Liver (tissue), 9 donors: ENCODE results near the gene ZNF780B. TPM values are rescaled to one million over a fixed set of nuclear protein-coding genes. Genes with fewer than 3 reads are reported as not detected.

Experiments
- DNase-seq: peaks from one replicate; pipeline ENCODE4 v3.0.0-alpha.2; 2017; ENCODE audit warnings: low spot score
- H3K27ac ChIP-seq, 2 donors: one replicate each; pipeline ENCODE4 v1.7.0; 2013; ENCODE audit warnings: inconsistent platforms in 2 of 2, low read length in 2 of 2, control low read depth in 1 of 2, low read depth in 1 of 2, mild to moderate bottlenecking in 1 of 2
- H3K27me3 ChIP-seq, 4 donors: one replicate each; pipeline versions ENCODE4 v1.6.1 to v1.7.0; 2013; ENCODE audit warnings: low read length in 3 of 4, inconsistent platforms in 1 of 4, mild to moderate bottlenecking in 1 of 4, moderate library complexity in 1 of 4; ENCODE audit not compliant: control insufficient read depth in 4 of 4, insufficient read depth in 4 of 4
- H3K36me3 ChIP-seq, 4 donors: one replicate each; pipeline versions ENCODE4 v1.6.1 to v1.7.0; 2013; ENCODE audit warnings: low read length in 3 of 4, mild to moderate bottlenecking in 3 of 4, low read depth in 1 of 4, moderate library complexity in 1 of 4; ENCODE audit not compliant: control insufficient read depth in 4 of 4, insufficient read depth in 3 of 4
- H3K4me1 ChIP-seq, 4 donors: one replicate each; pipeline versions ENCODE4 v1.6.1 to v1.7.0; 2013; ENCODE audit warnings: low read length in 3 of 4, mild to moderate bottlenecking in 3 of 4, moderate library complexity in 1 of 4; ENCODE audit not compliant: control insufficient read depth in 4 of 4, insufficient read depth in 4 of 4
- H3K4me3 ChIP-seq, 3 donors: one replicate each; pipeline versions ENCODE4 v1.6.1 to v1.7.0; 2013; ENCODE audit warnings: low read length in 3 of 3, control low read depth in 1 of 3, low read depth in 1 of 3, mild to moderate bottlenecking in 1 of 3
- H3K9ac ChIP-seq, 2 donors: one replicate each; pipeline ENCODE4 v1.7.0; 2013; ENCODE audit warnings: low read length in 2 of 2, mild to moderate bottlenecking in 2 of 2, moderate library complexity in 2 of 2, control low read depth in 1 of 2, low read depth in 1 of 2
- H3K9me3 ChIP-seq, 4 donors: one replicate each; pipeline versions ENCODE4 v1.6.1 to v1.7.0; 2013; ENCODE audit warnings: low read length in 3 of 4; ENCODE audit not compliant: control insufficient read depth in 4 of 4
- ATF3 ChIP-seq: IDR thresholded peaks from 2 replicates; pipeline ENCODE4 v1.6.1; 2016; ENCODE audit warnings: antibody characterized with exemption
- CTCF ChIP-seq: fragments of 150-350 bp; IDR thresholded peaks from 2 replicates; pipeline ENCODE4 v1.5.1; 2017; ENCODE audit warnings: improper control_type of control experiment, low read depth, low read length; ENCODE audit not compliant: missing input control
- EGR1 ChIP-seq, 2 donors: IDR thresholded peaks; 2 replicates each; pipeline ENCODE4 v1.6.1; 2016 to 2018; ENCODE audit warnings: antibody characterized with exemption in 2 of 2, low read depth in 2 of 2
- FOXA1 ChIP-seq: IDR thresholded peaks from 2 replicates; pipeline ENCODE4 v1.6.1; 2016; ENCODE audit warnings: antibody characterized with exemption
- FOXA2 ChIP-seq: IDR thresholded peaks from 2 replicates; pipeline ENCODE4 v1.6.1; 2016; ENCODE audit warnings: antibody characterized with exemption
- GABPA ChIP-seq, 2 donors: IDR thresholded peaks in 1 of 2; conservative IDR thresholded peaks in 1 of 2; 2 replicates each; pipeline ENCODE4 v1.6.1; 2016; ENCODE audit warnings: antibody characterized with exemption in 2 of 2, mild to moderate bottlenecking in 1 of 2, moderate library complexity in 1 of 2
- HNF4A ChIP-seq, 2 donors: conservative IDR thresholded peaks; 2 replicates each; pipeline ENCODE4 v1.6.1; 2016; ENCODE audit warnings: antibody characterized with exemption in 2 of 2, mild to moderate bottlenecking in 2 of 2
- JUND ChIP-seq, 2 donors: IDR thresholded peaks; 2 replicates each; pipeline ENCODE4 v1.6.1; 2016; ENCODE audit warnings: antibody characterized with exemption in 2 of 2
- MAX ChIP-seq: IDR thresholded peaks from 2 replicates; pipeline ENCODE4 v1.6.1; 2016; ENCODE audit warnings: antibody characterized with exemption
- NR2F2 ChIP-seq: IDR thresholded peaks from 2 replicates; pipeline ENCODE4 v1.6.1; 2016; ENCODE audit warnings: antibody characterized with exemption
- RAD21 ChIP-seq, 2 donors: IDR thresholded peaks; 2 replicates each; pipeline ENCODE4 v1.6.1; 2016; ENCODE audit warnings: antibody characterized with exemption in 2 of 2, mild to moderate bottlenecking in 2 of 2
- REST ChIP-seq: IDR thresholded peaks from 2 replicates; pipeline ENCODE4 v1.6.1; 2016; ENCODE audit warnings: antibody characterized with exemption, mild to moderate bottlenecking
- RXRA ChIP-seq, 2 donors: IDR thresholded peaks; 2 replicates each; pipeline ENCODE4 v1.6.1; 2017 to 2018; ENCODE audit warnings: antibody characterized with exemption in 2 of 2, mild to moderate bottlenecking in 1 of 2
- SP1 ChIP-seq: IDR thresholded peaks from 2 replicates; pipeline ENCODE4 v1.6.1; 2018; ENCODE audit warnings: antibody characterized with exemption, mild to moderate bottlenecking
- TAF1 ChIP-seq: conservative IDR thresholded peaks from 2 replicates; pipeline ENCODE4 v1.6.1; 2016; ENCODE audit warnings: antibody characterized with exemption, mild to moderate bottlenecking
- YY1 ChIP-seq: IDR thresholded peaks from 2 replicates; pipeline ENCODE4 v1.6.1; 2016; ENCODE audit warnings: antibody characterized with exemption, mild to moderate bottlenecking
- ZBTB33 ChIP-seq: IDR thresholded peaks from 2 replicates; pipeline ENCODE4 v1.6.1; 2016; ENCODE audit warnings: antibody characterized with exemption
- WGBS: extraction: QIAGEN DNeasy Blood & Tissue Kit; methylation state at CpG from one replicate; pipeline ENCODE4 v1.1.7; 2013; 5-methylcytosine and 5-hydroxymethylcytosine counted together
- polyA plus RNA-seq, 2 donors: library from polyadenylated mRNA; stranded (reverse) in 1 of 2; unstranded in 1 of 2; fragments of 200-250 nt in 1 of 2; fragments of >200 nt in 1 of 2; fragmentation: Nextera tagmentation in 1 of 2; extraction: Ambion mirVana in 1 of 2; gene quantifications; one replicate each; pipeline versions ENCODE4 v1.2.1 to v1.2.3, GENCODE V29; 2013 to 2015
- total RNA-seq, 2 donors: library from RNA; depleted of rRNA; stranded (reverse); fragments of >200 nt; gene quantifications; one replicate each; pipeline ENCODE4 v1.2.3, GENCODE V29; 2014
- donor health status: healthy.
- donor health status: healthy.
- donor health status: healthy.
- donor health status: healthy.
- donor health status: healthy.

ZNF780B gene
- total and polyA plus RNA-seq, 4 donors: 1.4 to 18.0 (median 5.8) TPM

GRCh38 chr19:40009674-40010073 is 46.4 kb downstream of the ZNF780B start:
- H3K36me3 ChIP-seq: peaks cover 14 to 77% (median 69%) of the 10 kb centered on the region in 4 donors
- H3K4me3 ChIP-seq: peak overlapping the region in 1 of 3 donors; percentile 6
- H3K9ac ChIP-seq: no peak overlapping the region
- H3K27ac ChIP-seq: no peak overlapping the region
- DNase-seq: no peak
- H3K4me1 ChIP-seq: no peaks in the 10 kb centered on the region
- H3K9me3 ChIP-seq: peaks cover 15 to 43% (median 35%) of the 10 kb centered on the region in 4 donors
- no peaks in the 10 kb centered on the region for H3K27me3 ChIP-seq
- TF ChIP-seq RXRA (IDR thresholded peaks at IDR 0.05): no peak
- no peak for TF ChIP-seq FOXA1
- no peak for TF ChIP-seq ATF3
- no peak for TF ChIP-seq TAF1
- no peak for TF ChIP-seq MAX
- no peak for TF ChIP-seq REST
- TF ChIP-seq SP1: no peak
- TF ChIP-seq JUND (IDR thresholded peaks at IDR 0.05): no peak
- TF ChIP-seq EGR1 (IDR thresholded peaks at IDR 0.05; ENCODE audit: low read depth in 2 of 2): no peak
- TF ChIP-seq GABPA (IDR thresholded peaks at IDR 0.05 in 1 of 2, conservative IDR thresholded peaks at IDR 0.05 in 1 of 2): no peak

GRCh38 chr19:40006273-40006691 is 49.7 kb downstream of the ZNF780B start:
- Histone ChIP-seq H3K27ac (no peak overlapping the region), H3K27me3 (no peaks in the 10 kb centered on the region), H3K9ac (no peak overlapping the region), H3K36me3 (peaks cover 13 to 49% (median 46%) of the 10 kb centered on the region in 4 donors), H3K4me3 (peak overlapping the region in 1 of 3 donors; percentile 31), H3K4me1 (no peaks in the 10 kb centered on the region), H3K9me3 (peaks cover 4 to 22% (median 9%) of the 10 kb centered on the region in 4 donors)
- no peak for DNase-seq
- TF ChIP-seq NR2F2 (peak; percentile 12), HNF4A (conservative IDR thresholded peaks at IDR 0.05) (no peak), TAF1 (no peak), YY1 (no peak), FOXA1 (no peak), EGR1 (IDR thresholded peaks at IDR 0.05; ENCODE audit: low read depth in 2 of 2) (no peak), ATF3 (no peak)
- 81% methylated on average over 1 of the region's 1 CpG for WGBS

GRCh38 chr19:40005691-40006272 is 50.2 kb downstream of the ZNF780B start:
- H3K36me3 ChIP-seq: peaks cover 13 to 49% (median 45%) of the 10 kb centered on the region in 4 donors
- H3K9ac ChIP-seq: no peak overlapping the region
- H3K27ac ChIP-seq: no peak overlapping the region
- H3K9me3 ChIP-seq: peaks cover 4 to 22% (median 9%) of the 10 kb centered on the region in 4 donors
- H3K4me3 ChIP-seq: peak overlapping the region in 1 of 3 donors; percentile 9
- no peaks in the 10 kb centered on the region for H3K27me3 ChIP-seq
- 86% methylated on average over 4 of the region's 4 CpGs for WGBS
- no peaks in the 10 kb centered on the region for H3K4me1 ChIP-seq
- DNase-seq: no peak
- TF ChIP-seq YY1: no peak
- no peak for TF ChIP-seq HNF4A (conservative IDR thresholded peaks at IDR 0.05)
- TF ChIP-seq NR2F2: no peak
- no peak for TF ChIP-seq ATF3
- no peak for TF ChIP-seq ZBTB33
- TF ChIP-seq FOXA2: no peak
- no peak for TF ChIP-seq RAD21 (IDR thresholded peaks at IDR 0.05)
- TF ChIP-seq JUND (IDR thresholded peaks at IDR 0.05): no peak
- TF ChIP-seq CTCF: no peak
- TF ChIP-seq FOXA1: no peak
